ENCODE measurements around the gene SPHKAP. TPM values are rescaled to one million over a fixed set of nuclear protein-coding genes. Genes with fewer than 3 reads are reported as not detected.
"Not testable (repeated sequence)": the region's sequence is repeated elsewhere in the genome, so short reads cannot be mapped to it uniquely, and the experiment has no call there.

The SPHKAP gene
- total RNA-seq, 1 experiment from 2014 or later, result not detected

DNA sequence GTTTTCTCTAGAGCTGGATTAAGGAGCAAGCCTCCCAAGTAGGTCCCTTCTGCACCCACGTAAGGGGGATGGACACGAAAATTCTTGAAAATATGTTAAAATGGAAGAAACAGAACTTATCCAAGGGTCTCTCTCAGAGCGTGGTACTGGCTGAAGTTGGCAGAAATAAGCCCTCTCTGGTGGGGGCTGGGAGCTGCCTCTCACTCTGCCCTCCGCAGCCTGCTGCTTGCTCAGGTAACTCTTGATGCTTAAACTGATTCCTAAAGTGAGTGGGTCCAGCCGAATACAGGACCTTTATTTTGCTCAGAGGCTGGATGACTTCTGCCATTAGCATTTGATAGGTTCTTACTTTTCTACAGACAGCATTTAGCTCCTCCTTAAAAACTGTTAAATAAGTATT is 78.1 kb downstream of the SPHKAP start:
- no peak for DNase-seq (ENCODE audit: low read depth)

DNA sequence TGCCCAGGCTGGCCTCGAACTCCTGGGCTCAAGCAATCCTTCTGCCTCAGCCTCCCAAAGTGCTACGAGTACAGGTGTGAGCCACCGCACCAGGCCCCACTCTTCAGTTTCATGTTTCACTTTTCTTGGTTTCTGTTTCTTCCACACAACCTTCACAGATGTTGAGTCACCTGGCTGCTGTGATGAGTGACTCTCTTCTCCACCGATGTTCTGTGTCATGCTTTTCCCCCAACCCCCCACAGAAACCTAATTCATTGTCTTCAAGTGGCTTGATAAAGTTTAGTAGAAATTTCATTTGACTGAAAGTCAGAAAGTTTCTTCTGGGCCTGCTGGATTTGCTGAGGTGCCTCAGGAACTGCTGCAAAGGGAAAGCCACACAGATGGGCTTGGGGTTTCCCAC is 78.5 kb downstream of the SPHKAP start:
- no peak for DNase-seq (ENCODE audit: low read depth)

DNA sequence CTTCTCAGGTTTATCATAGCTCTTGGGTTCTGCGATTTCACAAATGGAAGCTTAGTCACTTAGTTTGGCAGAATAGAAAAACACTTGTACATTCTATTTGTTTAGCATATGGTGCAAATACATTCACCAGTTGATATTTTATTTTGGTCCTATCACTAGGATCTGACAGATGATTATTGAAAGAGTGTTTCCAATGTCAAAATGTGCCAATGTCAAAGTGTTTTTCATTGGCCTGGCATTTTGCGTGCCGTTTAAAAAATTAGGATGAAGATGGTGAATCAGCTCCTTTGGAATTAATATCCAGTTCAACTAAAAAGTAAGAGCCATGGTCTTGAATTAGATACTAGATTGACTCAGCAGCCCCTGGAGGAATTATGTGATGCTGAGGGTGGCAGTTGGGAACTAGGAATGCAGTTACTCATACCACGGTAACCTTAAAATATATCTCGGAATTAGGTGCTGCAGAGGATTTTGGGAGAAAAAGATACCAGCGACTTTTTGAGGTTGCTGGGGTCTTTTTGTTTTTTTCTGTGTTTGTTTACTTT is 87.0 kb downstream of the SPHKAP start:
- DNase-seq (ENCODE audit: low read depth), result no peak

DNA sequence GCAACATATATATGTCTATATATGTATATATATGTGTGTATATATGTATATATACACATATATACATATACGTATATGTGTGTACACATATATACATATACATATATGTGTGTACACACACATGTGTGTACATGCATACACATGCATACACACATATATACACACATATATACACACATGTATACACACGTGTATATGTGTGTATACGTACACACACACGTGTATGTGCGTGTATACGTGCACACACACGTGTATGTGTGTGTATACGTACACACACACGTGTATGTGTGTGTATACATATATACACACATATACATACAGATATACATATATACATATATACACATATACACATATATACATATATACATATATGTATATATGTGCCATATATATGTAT is 89.4 kb downstream of the SPHKAP start:
- no peak for DNase-seq (ENCODE audit: low read depth)

DNA sequence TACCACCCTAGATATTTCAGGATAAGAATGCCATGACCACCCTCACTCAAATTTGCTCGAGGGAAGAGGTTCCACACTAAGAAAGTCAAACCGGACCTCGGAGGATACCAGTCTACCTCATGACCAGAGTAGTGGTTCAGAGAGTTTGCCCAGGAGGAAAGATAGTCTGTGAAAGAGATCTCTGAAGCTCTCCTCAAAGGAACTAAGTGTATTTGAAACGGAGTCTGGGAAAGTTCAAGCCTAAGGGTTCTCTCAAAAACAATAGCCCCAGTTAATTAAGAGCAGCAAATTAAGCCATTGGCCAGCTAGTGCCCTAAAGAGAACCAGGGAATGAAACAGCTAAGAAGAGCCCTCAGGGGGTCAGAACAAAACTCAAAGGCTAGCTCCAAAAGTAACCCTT is 94.9 kb downstream of the SPHKAP start:
- no peak for DNase-seq (ENCODE audit: low read depth)

DNA sequence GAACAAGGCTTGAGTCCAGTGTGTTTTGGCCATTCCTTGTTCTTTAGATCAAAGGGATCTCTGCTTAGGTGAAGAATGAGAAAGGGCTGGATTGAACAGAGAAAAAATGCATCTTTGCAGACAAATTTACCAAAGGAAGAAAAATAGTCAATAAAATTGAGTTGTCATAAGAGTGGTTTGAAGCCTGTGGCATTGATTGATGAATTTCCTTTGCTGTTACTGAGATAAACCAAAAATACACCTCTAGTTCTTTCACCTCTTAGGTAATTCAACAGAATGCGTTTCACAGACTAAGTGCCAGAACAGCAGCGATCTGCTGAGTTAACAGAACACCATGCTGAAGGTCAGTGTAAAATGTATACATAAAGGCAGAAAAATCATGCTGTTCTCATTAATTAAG is 96.8 kb downstream of the SPHKAP start:
- no peak for DNase-seq (ENCODE audit: low read depth)

DNA sequence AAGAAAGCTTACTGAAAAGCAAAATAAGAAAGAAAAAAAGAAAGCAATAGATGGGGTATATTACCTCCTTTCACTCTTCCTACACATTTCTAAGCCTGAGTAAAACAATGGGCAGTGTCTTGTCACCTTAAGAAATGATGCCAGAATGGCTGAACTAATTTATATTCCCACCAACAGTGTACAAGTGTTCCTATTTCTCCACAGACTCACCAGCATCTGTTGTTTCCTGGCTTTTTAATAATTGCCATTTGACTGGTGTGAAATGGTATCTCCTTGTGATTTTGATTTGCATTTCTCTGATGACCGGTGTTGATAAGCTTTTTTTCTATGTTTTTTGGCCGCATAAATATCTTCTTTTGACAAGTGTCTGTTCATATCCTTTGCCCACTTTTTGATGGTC is 98.4 kb downstream of the SPHKAP start:
- DNase-seq (ENCODE audit: low read depth), result no peak

DNA sequence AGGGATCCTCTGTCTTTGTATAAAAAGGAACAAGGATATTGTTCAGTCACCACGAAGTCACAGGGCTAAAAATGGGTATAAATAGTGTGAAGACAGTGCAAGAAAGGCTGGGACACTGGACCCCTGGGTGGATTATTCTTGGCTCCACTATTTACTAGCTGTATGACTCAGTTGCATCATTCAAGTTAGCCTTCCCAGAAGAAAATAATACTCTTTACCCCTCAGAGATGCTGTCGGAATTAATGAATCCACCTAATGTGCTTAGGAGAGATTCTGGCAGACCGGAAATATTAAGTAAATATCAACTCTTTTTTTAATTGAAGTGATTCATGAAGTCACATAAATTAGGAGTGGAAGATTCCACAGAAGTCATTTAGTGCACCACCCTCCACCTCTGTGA is 98.9 kb downstream of the SPHKAP start:
- no peak for DNase-seq (ENCODE audit: low read depth)

DNA sequence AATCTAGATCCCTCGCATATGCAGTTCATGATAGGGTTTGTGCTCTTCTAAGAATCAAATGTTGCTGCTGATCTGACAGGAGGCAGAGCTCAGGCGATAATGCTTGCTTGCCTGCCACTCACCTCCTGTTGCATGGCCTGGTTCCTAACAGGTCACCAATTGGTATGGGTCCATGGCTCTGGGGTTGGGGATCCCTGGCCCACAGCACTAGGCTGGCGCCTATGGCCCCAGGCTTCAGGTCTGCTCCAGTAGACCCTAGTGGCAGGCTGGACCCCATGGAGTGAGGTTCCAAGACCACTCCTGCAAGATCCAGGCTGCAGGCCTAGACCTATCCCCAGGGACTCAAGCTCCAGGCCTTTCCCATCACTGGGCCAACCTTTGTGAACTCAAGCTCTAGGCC is 102.3 kb downstream of the SPHKAP start:
- no peak for DNase-seq (ENCODE audit: low read depth)

DNA sequence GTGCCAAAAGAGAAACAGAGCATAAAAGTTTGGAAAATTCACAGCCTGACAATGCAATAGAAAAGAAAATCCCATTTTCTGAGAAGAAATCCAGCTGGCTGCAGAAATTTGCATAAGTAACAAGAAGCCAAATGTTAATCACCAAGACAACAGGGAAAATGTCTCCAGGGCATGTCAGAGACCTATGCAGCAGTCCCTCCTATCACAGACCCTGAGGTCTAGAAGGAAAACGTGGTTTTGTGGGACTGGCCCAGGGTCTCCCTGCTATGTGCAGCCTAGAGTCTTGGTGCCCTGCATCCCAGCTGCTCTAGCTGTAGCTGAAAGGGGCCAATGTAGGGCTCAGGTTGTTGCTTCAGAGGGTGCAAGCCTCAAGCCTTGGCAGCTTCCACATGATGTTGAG is 104.8 kb downstream of the SPHKAP start:
- not testable (repeated sequence) for DNase-seq (ENCODE audit: low read depth)

DNA sequence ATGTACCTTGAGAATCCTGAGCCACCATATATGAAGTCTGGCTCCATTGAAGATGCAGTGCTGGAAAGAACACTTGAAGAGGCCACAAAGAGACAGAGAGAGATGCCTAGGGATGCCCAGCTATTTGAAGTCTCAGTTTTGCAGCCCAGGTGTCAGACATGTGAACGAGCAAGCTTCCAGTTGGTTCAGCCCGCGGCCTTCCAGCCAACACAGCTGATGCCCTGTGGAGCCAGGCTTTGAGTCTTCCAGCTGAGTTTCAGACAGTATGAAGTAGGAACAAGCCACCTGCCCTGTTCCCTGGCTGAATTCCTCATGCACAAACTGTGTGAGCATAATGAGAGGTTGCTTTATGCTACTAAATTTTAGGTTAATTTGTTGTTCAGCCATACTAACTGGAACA is 108.8 kb downstream of the SPHKAP start:
- no peak for DNase-seq (ENCODE audit: low read depth)

DNA sequence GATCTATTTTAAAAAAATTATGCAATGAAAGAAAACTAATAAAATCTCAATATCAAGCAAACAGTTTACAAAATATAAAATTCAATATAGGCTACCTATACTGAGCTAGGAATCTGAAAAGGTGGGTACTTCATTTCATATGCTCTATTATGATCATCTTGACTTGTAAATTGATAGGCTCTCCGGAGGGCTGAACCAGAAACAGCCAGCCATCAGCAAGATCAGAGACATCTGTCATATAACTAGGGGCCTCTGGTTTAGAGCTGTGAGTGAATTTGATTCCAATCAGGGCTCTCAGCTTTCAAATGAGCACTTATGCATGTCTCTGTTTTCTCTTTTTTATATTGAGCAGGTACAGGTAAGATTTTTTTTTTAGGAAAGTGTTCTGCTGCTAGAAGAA is 114.2 kb downstream of the SPHKAP start:
- DNase-seq (ENCODE audit: low read depth), result no peak

DNA sequence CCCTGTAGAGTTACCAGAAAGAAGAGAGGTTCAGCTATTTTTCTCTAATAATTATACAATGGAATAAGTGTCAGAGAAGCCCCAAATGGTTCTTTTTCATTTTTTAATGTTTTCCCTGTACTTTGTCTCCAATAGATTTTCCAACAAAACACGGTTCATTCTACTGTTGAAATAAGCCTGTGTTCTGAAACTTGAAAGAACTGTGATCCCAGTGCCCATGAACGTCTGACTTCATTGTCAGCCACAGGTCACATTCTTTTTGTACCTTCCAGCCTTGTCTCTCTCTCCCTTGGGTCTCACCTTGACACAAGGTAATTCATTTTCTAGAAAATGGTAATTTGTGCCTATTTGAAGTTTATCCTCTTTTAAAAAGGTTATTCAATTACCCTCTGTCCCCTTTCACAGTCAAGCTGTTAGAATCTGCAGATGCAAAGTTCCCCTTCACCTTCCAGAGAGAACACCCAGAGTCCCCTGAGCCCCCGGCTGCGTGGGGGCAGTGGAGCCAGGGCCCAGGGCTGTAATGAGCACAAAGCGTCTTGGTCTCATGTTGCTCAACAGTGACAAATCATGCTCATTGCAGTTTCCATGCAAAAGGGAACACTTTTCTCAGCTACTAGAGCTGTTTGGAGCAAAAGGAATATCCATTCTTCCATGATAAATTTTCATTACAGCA is 115.2 kb downstream of the SPHKAP start:
- no peak for DNase-seq (ENCODE audit: low read depth)

DNA sequence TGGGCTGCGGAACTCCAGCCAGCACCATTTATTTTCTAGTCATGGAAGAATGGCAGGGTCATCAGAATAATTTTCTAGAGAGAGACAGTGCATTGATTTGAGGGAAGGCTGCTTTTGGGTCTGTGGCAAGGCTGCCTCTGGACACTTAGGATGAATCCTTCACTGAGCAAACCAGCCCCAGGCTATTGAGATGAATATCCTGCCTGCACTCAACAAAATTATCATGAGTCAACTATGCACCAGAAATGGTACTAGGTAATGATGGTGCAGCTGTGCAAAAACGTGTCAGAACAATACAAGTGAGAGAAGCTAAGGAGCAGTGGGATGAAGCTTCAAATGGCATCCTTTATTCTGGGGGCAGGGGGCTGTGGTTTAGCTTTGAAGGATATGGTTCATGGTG is 115.8 kb downstream of the SPHKAP start:
- no peak for DNase-seq (ENCODE audit: low read depth)

DNA sequence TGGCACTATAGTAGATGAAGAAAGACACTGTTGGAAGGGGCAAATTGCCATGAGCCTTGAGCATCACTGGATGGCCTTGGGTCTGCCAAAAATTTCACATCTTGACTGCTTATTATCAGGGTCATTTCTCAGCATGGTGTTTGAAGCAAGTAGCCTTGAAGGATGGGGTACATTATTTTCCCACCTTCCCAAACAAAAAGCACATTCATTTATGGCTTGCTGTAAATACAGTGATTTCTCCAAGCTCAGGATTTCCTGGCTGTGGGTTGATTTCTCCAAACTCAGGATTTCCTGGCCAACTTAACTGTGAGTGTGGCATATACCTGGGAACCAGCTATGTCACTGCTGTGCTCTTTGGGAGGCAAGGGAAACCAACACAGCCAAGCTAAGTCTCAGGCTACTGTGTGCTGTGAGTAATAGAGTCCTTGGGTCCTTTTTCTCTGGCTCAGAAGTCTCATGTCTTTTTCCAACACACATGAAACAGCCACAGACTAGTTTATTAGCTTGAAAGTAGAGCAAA is 116.6 kb downstream of the SPHKAP start:
- DNase-seq (ENCODE audit: low read depth), result no peak

DNA sequence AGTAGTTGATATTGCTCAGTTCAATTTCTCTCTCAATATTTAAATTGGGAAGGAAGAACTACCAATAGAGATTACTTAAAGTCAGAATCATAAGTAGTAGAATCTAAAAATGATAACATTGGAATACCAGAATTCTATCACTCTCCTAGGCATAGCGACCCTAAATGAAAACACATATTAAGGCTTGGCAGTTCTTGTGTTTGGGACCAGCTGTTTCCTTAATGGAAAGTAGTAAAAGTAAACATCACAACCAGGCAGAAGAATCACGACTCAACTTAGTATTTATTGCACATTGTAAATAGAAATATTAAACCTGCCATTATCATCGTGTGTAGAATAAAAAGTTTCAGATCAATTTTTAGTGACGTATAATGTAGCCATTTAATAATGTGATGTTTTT is 117.5 kb downstream of the SPHKAP start:
- no peak for DNase-seq (ENCODE audit: low read depth)

DNA sequence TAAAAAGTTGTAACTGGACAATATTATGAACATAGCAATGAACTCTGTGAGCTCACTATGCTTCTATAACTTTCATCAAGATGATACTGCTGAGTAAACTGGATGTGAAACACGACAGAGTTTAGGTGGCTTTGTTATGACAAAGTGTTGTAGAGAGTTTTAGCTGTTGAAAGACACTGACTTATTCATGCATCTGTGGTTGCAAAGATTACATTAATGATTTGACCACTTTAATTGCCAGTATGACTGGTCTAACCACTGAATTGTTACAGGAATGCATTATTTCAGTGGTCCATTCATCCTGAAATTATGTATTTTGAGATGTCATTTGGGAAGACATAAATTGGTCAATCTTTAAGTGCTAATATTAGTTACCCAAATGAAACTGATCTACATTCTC is 117.9 kb downstream of the SPHKAP start:
- no peak for DNase-seq (ENCODE audit: low read depth)

DNA sequence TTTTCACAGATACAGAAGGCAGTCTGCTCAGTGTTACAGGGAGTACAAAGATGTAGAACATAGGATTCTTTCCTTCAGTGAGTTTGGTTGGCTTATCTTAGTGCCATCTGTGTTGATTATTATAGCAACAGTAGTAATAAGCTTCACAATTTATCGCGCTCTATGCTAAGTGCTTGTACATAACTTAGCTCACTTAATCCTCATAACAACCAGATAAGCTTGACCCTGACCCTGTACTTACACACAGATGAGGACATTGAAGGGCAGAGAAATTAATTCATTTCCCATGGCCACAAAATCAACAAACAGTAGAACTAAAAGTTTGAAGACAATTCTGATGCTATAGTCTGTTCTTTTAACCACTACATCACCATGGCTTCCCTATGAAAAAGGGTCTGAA is 121.8 kb downstream of the SPHKAP start:
- no peak for DNase-seq (ENCODE audit: low read depth)

DNA sequence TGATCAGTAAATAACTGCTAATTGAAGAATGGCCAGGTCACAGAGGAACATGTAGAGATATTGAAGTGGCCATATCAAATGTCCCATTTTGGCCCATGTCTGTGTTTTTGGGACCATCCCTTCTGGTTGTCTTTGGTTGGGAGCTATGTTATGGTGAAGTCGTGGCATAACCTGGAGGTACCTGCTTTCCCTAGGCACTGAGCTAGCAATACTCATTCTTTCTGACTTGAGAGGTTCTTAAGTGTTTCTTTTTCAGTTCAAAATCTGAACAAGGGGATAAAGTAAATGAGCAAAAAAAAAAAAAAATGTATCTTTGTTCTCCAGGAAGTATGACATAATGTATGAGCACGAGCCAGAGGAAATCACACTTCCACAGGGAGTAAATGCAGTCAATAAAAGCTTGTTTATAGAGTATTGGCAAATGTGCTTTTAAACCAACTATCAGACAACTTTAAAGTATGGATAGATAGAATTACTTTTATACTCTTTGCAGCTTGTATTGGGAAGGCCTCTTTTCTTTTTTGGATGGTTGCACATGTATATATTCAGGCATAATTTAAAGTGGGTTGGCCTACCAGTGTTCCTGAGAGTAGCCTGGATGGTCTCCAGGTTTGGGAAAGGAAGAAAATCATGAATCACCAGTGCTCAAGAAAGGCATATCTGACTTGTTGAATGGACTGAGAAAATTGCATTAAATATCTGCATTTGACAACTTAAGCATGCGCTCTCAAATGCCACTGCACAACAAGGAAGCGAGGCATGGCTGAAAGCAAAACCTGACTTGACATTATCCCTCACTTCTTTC is 125.0 kb downstream of the SPHKAP start:
- DNase-seq (ENCODE audit: low read depth), result no peak

DNA sequence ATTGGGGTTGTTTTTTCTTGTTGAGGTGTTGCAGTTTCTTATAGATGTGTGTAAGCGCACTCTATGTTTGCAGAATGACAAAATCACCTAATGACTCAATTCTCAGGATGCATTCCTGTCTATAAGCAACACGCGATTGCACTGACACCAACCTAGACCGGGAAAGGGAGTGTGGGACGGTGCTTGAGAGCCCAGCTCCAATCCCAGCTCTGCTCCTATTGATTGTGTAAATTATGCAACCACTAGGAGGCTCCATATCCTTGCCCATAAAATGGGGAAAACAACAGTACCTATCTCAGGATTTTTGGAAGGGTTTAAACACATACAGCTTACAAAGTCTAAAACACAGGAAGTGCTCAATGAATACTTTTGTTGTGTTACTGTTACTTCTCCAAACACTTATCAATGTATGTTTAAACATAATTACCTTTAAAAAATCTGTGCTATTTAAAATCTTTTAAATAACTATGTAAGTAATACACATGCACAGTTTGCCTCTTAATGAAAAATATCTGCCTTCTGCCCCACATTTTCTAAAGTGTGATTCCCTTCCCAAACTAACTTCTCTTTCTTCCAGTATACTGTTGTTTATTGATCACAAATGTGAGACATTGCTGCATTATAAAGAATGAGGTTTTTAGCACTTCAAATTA is 132.5 kb downstream of the SPHKAP start:
- peak; percentile 2 for DNase-seq (ENCODE audit: low read depth)

DNA sequence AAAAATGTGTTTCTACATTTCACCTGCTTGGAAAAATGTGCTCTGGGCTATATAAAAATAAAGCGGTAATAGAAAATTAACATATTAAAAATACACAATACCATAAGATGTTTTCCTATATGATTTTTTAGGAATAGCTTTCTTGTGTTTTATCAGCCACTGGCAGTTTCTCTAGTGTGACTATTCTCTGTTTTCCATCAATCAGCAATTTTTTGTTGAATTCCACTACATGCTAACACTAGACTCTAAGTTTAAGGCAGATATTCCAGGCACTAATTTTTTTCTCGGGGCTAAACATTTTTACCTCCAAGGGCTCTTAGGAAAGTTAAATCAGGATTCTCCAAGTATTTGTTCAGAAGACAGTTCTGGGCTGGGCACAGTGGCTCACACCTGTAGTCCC is 140.5 kb downstream of the SPHKAP start:
- DNase-seq (ENCODE audit: low read depth), result no peak

DNA sequence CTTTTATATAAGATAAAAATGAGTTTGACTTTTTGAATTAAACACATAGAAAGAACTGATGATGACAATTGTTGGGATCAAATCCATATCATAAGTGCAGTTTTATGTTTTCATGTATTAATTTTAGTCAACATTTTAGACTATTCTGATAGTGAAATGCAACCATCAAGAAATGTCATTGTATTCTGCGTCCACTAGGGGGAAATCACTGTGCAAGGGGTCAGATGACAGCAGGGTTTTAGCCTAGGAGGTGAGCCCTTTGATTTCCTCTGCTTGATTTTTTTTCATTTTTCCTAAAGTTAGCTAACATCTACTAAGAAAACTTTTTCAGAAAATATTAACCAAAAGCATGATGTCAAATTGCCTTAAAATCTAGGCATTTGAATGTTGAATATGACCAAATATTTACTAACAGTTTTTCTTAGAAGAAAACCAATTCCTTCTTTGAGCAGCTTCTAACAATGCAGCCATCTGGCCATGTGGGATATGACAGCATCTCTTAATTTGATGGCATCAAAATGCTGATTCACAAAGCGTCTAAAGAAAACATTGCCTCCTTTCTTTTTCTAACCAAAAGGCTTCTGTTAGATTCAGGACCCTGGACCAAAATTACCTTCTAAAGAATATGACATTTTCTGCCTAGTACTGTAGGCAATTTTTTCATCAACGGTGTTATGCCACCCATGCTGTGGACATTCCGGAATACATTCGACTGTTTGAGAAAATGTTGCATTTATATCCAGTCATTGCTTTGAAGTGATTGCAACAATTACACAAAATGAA is 141.5 kb downstream of the SPHKAP start:
- DNase-seq (ENCODE audit: low read depth), result no peak

Measured in Daoy (cell line).